ENCODE data around the gene ASB1. TPM values are rescaled to one million over a fixed set of nuclear protein-coding genes. Genes with fewer than 3 reads are reported as not detected.

The ASB1 gene
- polyA plus RNA-seq, 1 of the 3 experiments (the other 2 are of a cell fraction): 33.3 TPM

DNA sequence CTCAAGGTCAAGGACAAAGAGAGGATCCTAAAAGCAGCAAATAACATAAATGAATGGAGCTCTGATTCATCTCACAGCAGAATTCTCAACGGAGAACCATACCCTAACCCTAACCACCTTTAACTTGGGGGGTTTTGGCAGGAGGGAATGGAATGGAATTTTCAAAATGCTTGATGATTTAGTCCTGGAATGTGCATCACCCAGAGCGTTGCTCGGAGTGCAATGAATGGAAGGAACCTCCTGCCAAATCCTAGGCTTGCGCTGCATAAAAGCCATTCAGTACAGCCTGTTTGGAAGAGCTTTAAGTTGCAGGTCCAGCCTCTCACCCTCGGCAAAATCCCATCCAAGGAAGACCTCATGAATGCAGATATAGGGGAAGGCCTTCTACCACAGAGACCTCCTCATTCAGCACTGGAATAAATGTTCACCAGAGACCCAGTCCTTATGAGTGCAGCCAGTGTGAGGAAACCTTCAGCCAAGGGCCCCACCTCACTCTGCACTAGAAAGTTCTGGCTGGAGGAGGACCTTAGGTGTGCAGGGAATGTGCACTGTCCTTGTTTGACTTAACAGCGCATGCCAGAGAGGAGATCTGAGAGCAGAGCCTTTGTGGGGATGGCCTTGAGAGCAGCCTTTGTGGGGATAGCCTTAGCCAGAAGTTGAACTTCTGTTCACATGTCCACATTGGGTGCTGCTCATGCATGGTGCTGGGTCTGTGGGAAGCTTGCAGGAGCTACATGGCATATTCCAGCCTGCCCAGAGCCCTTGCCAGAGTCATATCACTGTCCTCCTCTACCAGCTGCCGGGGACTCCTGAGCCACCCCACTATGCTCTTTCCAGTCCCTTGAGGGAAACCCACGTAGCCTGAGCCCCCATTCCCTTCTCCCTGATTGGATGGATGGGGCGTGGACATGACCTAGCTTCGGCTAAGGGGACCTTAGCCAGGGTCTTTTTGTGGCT is 30.5 kb downstream of the ASB1 start:
- WGBS (ENCODE audit: low lambda C conversion rate): 78% methylated on average over 9 of the region's 10 CpGs
- Histone ChIP-seq H4K20me1 (ENCODE audit: insufficient read depth) (no peaks in the 10 kb centered on the region), H3K9me3 (no peaks in the 10 kb centered on the region), H3K79me2 (ENCODE audit: insufficient read depth) (no peaks in the 10 kb centered on the region), H3K9ac (no peak overlapping the region), H3K36me3 (replicated peaks in 1 of 2; ENCODE audit: control insufficient read depth in 1 of 2, insufficient read depth in 2 of 2, low read length in 1 of 2) (peaks cover 4 to 5% of the 10 kb centered on the region in 2 experiments), H3K4me2 (no peak overlapping the region), H2AFZ (ENCODE audit: low read depth) (no peak overlapping the region), H3K9me2 (no peaks in the 10 kb centered on the region), H3K27ac (ENCODE audit: low read depth in 2 of 2, low read length in 1 of 2) (no peak overlapping the region), H3K4me3 (ENCODE audit: low read depth in 2 of 2, low read length in 1 of 2) (no peak overlapping the region), H3K27me3 (ENCODE audit: insufficient read depth) (no peaks in the 10 kb centered on the region), H3K4me1 (ENCODE audit: control insufficient read depth in 1 of 2, insufficient read depth in 2 of 2, low read depth in 1 of 2, low read length in 1 of 2) (no peaks in the 10 kb centered on the region; a peak in 1 of 4 replicates), H3F3A (replicated peaks; ENCODE audit: insufficient read depth) (no peaks in the 10 kb centered on the region)
- TF ChIP-seq, protein P1, sequence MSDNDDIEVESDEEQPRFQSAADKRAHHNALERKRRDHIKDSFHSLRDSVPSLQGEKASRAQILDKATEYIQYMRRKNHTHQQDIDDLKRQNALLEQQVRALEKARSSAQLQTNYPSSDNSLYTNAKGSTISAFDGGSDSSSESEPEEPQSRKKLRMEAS (IDR thresholded peaks at IDR 0.05; ENCODE audit: low read depth): no peak
- TF ChIP-seq YY1 (IDR thresholded peaks at IDR 0.05; ENCODE audit: low read depth): no peak
- no peak for TF ChIP-seq RXRA (IDR thresholded peaks at IDR 0.05; ENCODE audit: borderline replicate concordance, low read depth)
- TF ChIP-seq FOSL2 (IDR thresholded peaks at IDR 0.05; ENCODE audit: borderline replicate concordance, low read depth): no peak
- TF ChIP-seq TCF12 (IDR thresholded peaks at IDR 0.05): no peak
- TF ChIP-seq, protein P2, sequence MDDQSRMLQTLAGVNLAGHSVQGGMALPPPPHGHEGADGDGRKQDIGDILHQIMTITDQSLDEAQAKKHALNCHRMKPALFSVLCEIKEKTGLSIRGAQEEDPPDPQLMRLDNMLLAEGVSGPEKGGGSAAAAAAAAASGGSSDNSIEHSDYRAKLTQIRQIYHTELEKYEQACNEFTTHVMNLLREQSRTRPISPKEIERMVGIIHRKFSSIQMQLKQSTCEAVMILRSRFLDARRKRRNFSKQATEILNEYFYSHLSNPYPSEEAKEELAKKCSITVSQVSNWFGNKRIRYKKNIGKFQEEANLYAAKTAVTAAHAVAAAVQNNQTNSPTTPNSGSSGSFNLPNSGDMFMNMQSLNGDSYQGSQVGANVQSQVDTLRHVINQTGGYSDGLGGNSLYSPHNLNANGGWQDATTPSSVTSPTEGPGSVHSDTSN (IDR thresholded peaks at IDR 0.05): no peak
- TF ChIP-seq JUND (IDR thresholded peaks at IDR 0.05): no peak
- TF ChIP-seq TEAD4 (IDR thresholded peaks at IDR 0.05; ENCODE audit: borderline replicate concordance, insufficient read depth): no peak
- TF ChIP-seq, protein P3, sequence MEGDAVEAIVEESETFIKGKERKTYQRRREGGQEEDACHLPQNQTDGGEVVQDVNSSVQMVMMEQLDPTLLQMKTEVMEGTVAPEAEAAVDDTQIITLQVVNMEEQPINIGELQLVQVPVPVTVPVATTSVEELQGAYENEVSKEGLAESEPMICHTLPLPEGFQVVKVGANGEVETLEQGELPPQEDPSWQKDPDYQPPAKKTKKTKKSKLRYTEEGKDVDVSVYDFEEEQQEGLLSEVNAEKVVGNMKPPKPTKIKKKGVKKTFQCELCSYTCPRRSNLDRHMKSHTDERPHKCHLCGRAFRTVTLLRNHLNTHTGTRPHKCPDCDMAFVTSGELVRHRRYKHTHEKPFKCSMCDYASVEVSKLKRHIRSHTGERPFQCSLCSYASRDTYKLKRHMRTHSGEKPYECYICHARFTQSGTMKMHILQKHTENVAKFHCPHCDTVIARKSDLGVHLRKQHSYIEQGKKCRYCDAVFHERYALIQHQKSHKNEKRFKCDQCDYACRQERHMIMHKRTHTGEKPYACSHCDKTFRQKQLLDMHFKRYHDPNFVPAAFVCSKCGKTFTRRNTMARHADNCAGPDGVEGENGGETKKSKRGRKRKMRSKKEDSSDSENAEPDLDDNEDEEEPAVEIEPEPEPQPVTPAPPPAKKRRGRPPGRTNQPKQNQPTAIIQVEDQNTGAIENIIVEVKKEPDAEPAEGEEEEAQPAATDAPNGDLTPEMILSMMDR (IDR thresholded peaks at IDR 0.05): no peak
- no peak for TF ChIP-seq MXI1 (IDR thresholded peaks at IDR 0.05; ENCODE audit: low read depth, low read length)
- TF ChIP-seq GABPA (IDR thresholded peaks at IDR 0.05; ENCODE audit: low read depth): no peak
- no peak for TF ChIP-seq NRF1 (IDR thresholded peaks at IDR 0.05; ENCODE audit: low read depth, low read length)
- no peak for TF ChIP-seq RAD21 (IDR thresholded peaks at IDR 0.05; ENCODE audit: low read length)
- TF ChIP-seq TAF1 (IDR thresholded peaks at IDR 0.05; ENCODE audit: borderline replicate concordance, low read depth, low read length): no peak
- no peak for TF ChIP-seq CHD2 (IDR thresholded peaks at IDR 0.05; ENCODE audit: low read length, partially characterized antibody)
- TF ChIP-seq, protein P4, sequence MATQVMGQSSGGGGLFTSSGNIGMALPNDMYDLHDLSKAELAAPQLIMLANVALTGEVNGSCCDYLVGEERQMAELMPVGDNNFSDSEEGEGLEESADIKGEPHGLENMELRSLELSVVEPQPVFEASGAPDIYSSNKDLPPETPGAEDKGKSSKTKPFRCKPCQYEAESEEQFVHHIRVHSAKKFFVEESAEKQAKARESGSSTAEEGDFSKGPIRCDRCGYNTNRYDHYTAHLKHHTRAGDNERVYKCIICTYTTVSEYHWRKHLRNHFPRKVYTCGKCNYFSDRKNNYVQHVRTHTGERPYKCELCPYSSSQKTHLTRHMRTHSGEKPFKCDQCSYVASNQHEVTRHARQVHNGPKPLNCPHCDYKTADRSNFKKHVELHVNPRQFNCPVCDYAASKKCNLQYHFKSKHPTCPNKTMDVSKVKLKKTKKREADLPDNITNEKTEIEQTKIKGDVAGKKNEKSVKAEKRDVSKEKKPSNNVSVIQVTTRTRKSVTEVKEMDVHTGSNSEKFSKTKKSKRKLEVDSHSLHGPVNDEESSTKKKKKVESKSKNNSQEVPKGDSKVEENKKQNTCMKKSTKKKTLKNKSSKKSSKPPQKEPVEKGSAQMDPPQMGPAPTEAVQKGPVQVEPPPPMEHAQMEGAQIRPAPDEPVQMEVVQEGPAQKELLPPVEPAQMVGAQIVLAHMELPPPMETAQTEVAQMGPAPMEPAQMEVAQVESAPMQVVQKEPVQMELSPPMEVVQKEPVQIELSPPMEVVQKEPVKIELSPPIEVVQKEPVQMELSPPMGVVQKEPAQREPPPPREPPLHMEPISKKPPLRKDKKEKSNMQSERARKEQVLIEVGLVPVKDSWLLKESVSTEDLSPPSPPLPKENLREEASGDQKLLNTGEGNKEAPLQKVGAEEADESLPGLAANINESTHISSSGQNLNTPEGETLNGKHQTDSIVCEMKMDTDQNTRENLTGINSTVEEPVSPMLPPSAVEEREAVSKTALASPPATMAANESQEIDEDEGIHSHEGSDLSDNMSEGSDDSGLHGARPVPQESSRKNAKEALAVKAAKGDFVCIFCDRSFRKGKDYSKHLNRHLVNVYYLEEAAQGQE (IDR thresholded peaks at IDR 0.05; ENCODE audit: low read depth, low read length): no peak
- TF ChIP-seq FOXJ3 (CRISPR knock-in tag; IDR thresholded peaks at IDR 0.05): no peak
- TF ChIP-seq NFIC (IDR thresholded peaks at IDR 0.05; ENCODE audit: borderline replicate concordance): no peak
- TF ChIP-seq POLR2AphosphoS5 (IDR thresholded peaks at IDR 0.05; ENCODE audit: low read depth, low read length): no peak
- TF ChIP-seq, protein P5, sequence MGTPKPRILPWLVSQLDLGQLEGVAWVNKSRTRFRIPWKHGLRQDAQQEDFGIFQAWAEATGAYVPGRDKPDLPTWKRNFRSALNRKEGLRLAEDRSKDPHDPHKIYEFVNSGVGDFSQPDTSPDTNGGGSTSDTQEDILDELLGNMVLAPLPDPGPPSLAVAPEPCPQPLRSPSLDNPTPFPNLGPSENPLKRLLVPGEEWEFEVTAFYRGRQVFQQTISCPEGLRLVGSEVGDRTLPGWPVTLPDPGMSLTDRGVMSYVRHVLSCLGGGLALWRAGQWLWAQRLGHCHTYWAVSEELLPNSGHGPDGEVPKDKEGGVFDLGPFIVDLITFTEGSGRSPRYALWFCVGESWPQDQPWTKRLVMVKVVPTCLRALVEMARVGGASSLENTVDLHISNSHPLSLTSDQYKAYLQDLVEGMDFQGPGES (IDR thresholded peaks at IDR 0.05; ENCODE audit: low read depth, low read length): no peak
- CTCF ChIA-PET: interaction anchor here (1.2 to 1.9 kb wide), 4 partner anchors 86 to 201 kb away, joined by 3 to 8 read pairs (median 5); no protein-coding TSS in a partner anchor
- DNase-seq: no peak
- POLR2A ChIA-PET: no interaction called here

All from SK-N-SH (cell line).